Measurements from ENCODE around the gene GABRA5. TPM values are rescaled to one million over a fixed set of nuclear protein-coding genes. Genes with fewer than 3 reads are reported as not detected.

The GABRA5 gene
- total and polyA plus RNA-seq, 2 of the 4 experiments (the other 2 are of a cell fraction), result 4.0 to 7.3 TPM

GRCh38 chr15:26899658-26900057 lies 32.8 kb downstream of the GABRA5 start:
- no peaks in the 10 kb centered on the region for H3K36me3 ChIP-seq (ENCODE audit: control insufficient read depth, insufficient read depth, low read length)
- H3K9me1 ChIP-seq (ENCODE audit: insufficient read depth, low read length), result no peaks in the 10 kb centered on the region
- H3K56ac ChIP-seq (ENCODE audit: extremely low read depth, insufficient read depth, low read length), result no peak overlapping the region
- TF ChIP-seq POLR2A (IDR thresholded peaks at IDR 0.05; ENCODE audit: low read depth, low read length) (no peak), RAD21 (IDR thresholded peaks at IDR 0.05; ENCODE audit: low read length) (no peak), CHD1 (IDR thresholded peaks at IDR 0.05; ENCODE audit: low read depth, low read length) (no peak), SMC3 (IDR thresholded peaks at IDR 0.05; ENCODE audit: low read depth, low read length) (no peak), RFX5 (IDR thresholded peaks at IDR 0.05; ENCODE audit: low read depth, low read length) (no peak), BHLHE40 (IDR thresholded peaks at IDR 0.05; ENCODE audit: low read depth, low read length) (no peak)
- no peak overlapping the region for H3K23ac ChIP-seq (ENCODE audit: low read depth, low read length)
- H3K4ac ChIP-seq (ENCODE audit: low read depth, low read length), result no peak overlapping the region
- no CpG with 5 or more reads among the region's 3 CpGs for WGBS, 2 experiments (ENCODE audit: extremely low coverage in 2 of 2, insufficient read length in 1 of 2)
- ChIA-PET CTCF (no interaction called here), POLR2A (ENCODE audit: unreplicated experiment) (no interaction called here)
- no peak overlapping the region for H4K91ac ChIP-seq (ENCODE audit: insufficient read depth, low read depth, low read length)
- H3K4me3 ChIP-seq (ENCODE audit: insufficient read depth, low read depth, low read length), result no peak overlapping the region
- DNase-seq, result no peak
- no peak overlapping the region for H4K8ac ChIP-seq (ENCODE audit: low read depth in 2 of 2, low read length in 2 of 2)
- H4K5ac ChIP-seq (ENCODE audit: low read depth, low read length), result no peak overlapping the region
- in situ Hi-C loops (cut with MboI; ENCODE audit: low sequenced_read_pairs) (loop anchor here (25.0 kb wide), 1 partner anchor 1213 kb away; no protein-coding TSS in a partner anchor), dilution Hi-C loops (cut with HindIII; ENCODE audit: low sequenced_read_pairs, unreplicated experiment) (no loop called here), intact Hi-C loops (cut with micrococcal nuclease) (no loop called here)
- no peak overlapping the region for H2AFZ ChIP-seq (replicated peaks; ENCODE audit: low read length, poor library complexity)
- H3K27ac ChIP-seq (ENCODE audit: insufficient read depth, low read length), result no peak overlapping the region
- H4K20me1 ChIP-seq (ENCODE audit: insufficient read depth, low read length), result no peaks in the 10 kb centered on the region
- no peak overlapping the region for H3K18ac ChIP-seq (ENCODE audit: low read depth, low read length)
- H3K27me3 ChIP-seq (ENCODE audit: control insufficient read depth, insufficient read depth, low read length), result no peaks in the 10 kb centered on the region
- ATAC-seq (ENCODE audit: low read depth), result no peak
- H3K9me3 ChIP-seq (ENCODE audit: control insufficient read depth, insufficient read depth, low read length), result 0 out of 2 replicates have a peak, but pooled peaks cover 3% of the 10 kb centered on the region
- H3K4me1 ChIP-seq (ENCODE audit: control insufficient read depth, insufficient read depth, low read length), result no peaks in the 10 kb centered on the region
- no peak overlapping the region for H2AK9ac ChIP-seq (replicated peaks; ENCODE audit: low read depth, low read length, poor library complexity)
- H2BK15ac ChIP-seq (ENCODE audit: low read depth, low read length), result no peak overlapping the region
- no peak overlapping the region for H2AK5ac ChIP-seq (ENCODE audit: low read depth, low read length)
- H2BK20ac ChIP-seq (ENCODE audit: low read depth, low read length), result no peak overlapping the region
- no peak overlapping the region for H2BK5ac ChIP-seq (ENCODE audit: low read depth, low read length, poor library complexity, severe bottlenecking)
- no TSS peak for BruUV-seq (replicated peaks)
- H2BK120ac ChIP-seq (ENCODE audit: low read depth, low read length), result no peak overlapping the region
- no peaks in the 10 kb centered on the region for H3K79me1 ChIP-seq (ENCODE audit: low read depth in 1 of 2, low read length in 2 of 2)
- no peak overlapping the region for H3K4me2 ChIP-seq (ENCODE audit: low read depth, low read length)
- H3K14ac ChIP-seq (replicated peaks; ENCODE audit: low read depth, low read length), result no peak overlapping the region
- no peak overlapping the region for H3K9ac ChIP-seq (ENCODE audit: low read depth, low read length)

Data from IMR-90 (cell line).